Spinal cord (tissue), 10 donors: ENCODE measurements around the gene DCAF17. TPM values are rescaled to one million over a fixed set of nuclear protein-coding genes. Genes with fewer than 3 reads are reported as not detected.
"Not testable (repeated sequence)": the region's sequence is repeated elsewhere in the genome, so short reads cannot be mapped to it uniquely, and the experiment has no call there.

Experiments
- DNase-seq, 6 donors: peaks; one replicate each; pipeline versions ENCODE4 v3.0.0 to v3.0.0-alpha.2; 2013 to 2015; ENCODE audit warnings: low spot score in 6 of 6, low read depth in 4 of 6
- H3K27ac ChIP-seq: one replicate; pipeline ENCODE4 v1.5.1; 2013; ENCODE audit warnings: low read depth, low read length, control low read depth
- H3K27me3 ChIP-seq: one replicate; pipeline ENCODE4 v1.6.1; 2013; ENCODE audit warnings: low read length; ENCODE audit not compliant: control insufficient read depth, insufficient read depth
- H3K36me3 ChIP-seq: one replicate; pipeline ENCODE4 v1.6.1; 2013; ENCODE audit warnings: low read length; ENCODE audit not compliant: control insufficient read depth, insufficient read depth
- H3K4me1 ChIP-seq: one replicate; pipeline ENCODE4 v1.6.1; 2013; ENCODE audit warnings: low read length; ENCODE audit not compliant: control insufficient read depth, insufficient read depth
- H3K4me3 ChIP-seq: one replicate; pipeline ENCODE4 v1.5.1; 2013; ENCODE audit warnings: low read depth, low read length, control low read depth
- H3K9me3 ChIP-seq: one replicate; pipeline ENCODE4 v1.6.1; 2013; ENCODE audit warnings: low read length; ENCODE audit not compliant: control insufficient read depth, insufficient read depth
- WGBS: methylation state at CpG from one replicate; pipeline ENCODE4 v1.1.5; 2013; ENCODE audit warnings: missing lambda C conversion rate; ENCODE audit not compliant: insufficient coverage; 5-methylcytosine and 5-hydroxymethylcytosine counted together
- polyA plus RNA-seq, 2 donors: library from polyadenylated mRNA; unstranded; fragments of 120-200 nt; gene quantifications; one replicate each; pipeline ENCODE4 v1.2.1, GENCODE V29; 2013; ENCODE audit not compliant: insufficient read length in 2 of 2
- total RNA-seq, 2 donors: library from RNA; depleted of rRNA in 1 of 2; stranded (reverse); fragments of 120-200 nt in 1 of 2; fragments of >200 nt in 1 of 2; gene quantifications; one replicate each; pipeline versions ENCODE4 v1.2.3 to v1.2.4, GENCODE V29; 2013 to 2014
- donor health status: healthy.

DCAF17 gene
- total and polyA plus RNA-seq, 4 donors, result 19.7 to 55.6 (median 26.8) TPM

GRCh38 chr2:171420728-171421563, 13.1 kb upstream of the DCAF17 start:
- H3K4me3 ChIP-seq, result no peak overlapping the region
- H3K36me3 ChIP-seq, result no peaks in the 10 kb centered on the region
- peaks cover 5% of the 10 kb centered on the region for H3K9me3 ChIP-seq
- no peak overlapping the region for H3K27ac ChIP-seq
- H3K27me3 ChIP-seq, result no peaks in the 10 kb centered on the region
- no peak for DNase-seq
- WGBS, result no CpG with 5 or more reads among the region's 3 CpGs
- H3K4me1 ChIP-seq, result no peaks in the 10 kb centered on the region

DNA sequence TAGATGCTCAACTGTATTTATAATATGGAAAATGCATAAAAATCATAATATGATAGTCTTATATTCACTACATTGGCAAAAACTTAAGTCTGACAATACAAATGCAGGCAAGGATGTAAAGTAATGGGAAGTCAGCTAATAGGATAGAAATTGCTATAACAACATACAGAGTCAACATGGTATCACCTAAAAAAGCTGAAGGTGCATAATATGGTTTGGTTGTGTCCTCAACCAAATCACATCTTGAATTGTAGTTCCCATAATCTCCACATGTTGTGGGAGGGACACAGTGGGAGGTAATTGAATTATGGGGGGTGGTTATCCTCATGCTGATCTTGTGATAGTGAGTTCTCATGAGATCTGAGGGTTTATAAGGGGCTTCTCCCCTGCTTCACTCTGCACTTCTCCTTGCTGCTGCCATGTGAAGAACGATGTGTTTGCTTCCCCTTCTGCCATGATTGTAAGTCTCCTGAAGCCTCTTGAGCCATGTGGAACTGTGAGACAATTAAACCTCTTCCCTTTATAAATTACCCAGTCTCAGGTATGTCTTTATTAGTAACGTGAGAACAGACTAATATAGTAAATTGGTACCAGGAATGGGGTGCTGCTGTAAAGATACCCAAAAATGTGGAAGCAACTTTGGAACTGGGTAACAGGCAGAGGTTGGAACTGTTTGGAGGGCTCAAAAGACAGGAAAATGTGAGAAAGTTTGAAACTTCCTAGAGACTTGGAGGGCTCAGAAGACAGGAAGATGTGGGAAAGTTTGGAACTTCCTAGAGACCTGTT, 11.1 kb upstream of the DCAF17 start:
- not testable (repeated sequence) for H3K27me3 ChIP-seq, H3K36me3 ChIP-seq, DNase-seq, H3K9me3 ChIP-seq, H3K27ac ChIP-seq, H3K4me1 ChIP-seq, H3K4me3 ChIP-seq
- WGBS, result no CpG with 5 or more reads among the region's 2 CpGs

GRCh38 chr2:171430516-171431410, 3.3 kb upstream of the DCAF17 start:
- no peaks in the 10 kb centered on the region for H3K27me3 ChIP-seq
- H3K36me3 ChIP-seq, result peaks cover 7% of the 10 kb centered on the region
- 100% methylated on average over 4 of the region's 7 CpGs for WGBS
- peaks cover 7% of the 10 kb centered on the region for H3K4me1 ChIP-seq
- DNase-seq, result no peak
- no peak overlapping the region for H3K4me3 ChIP-seq
- peaks cover 2% of the 10 kb centered on the region for H3K9me3 ChIP-seq
- H3K27ac ChIP-seq, result no peak overlapping the region

GRCh38 chr2:171431677-171432167, 2.3 kb upstream of the DCAF17 start:
- DNase-seq, result no peak
- Histone ChIP-seq H3K4me1 (peaks cover 7% of the 10 kb centered on the region), H3K9me3 (peaks cover 4% of the 10 kb centered on the region), H3K36me3 (peaks cover 9% of the 10 kb centered on the region), H3K27me3 (no peaks in the 10 kb centered on the region), H3K27ac (no peak overlapping the region), H3K4me3 (no peak overlapping the region)
- 99% methylated on average over 8 of the region's 9 CpGs for WGBS

DNA sequence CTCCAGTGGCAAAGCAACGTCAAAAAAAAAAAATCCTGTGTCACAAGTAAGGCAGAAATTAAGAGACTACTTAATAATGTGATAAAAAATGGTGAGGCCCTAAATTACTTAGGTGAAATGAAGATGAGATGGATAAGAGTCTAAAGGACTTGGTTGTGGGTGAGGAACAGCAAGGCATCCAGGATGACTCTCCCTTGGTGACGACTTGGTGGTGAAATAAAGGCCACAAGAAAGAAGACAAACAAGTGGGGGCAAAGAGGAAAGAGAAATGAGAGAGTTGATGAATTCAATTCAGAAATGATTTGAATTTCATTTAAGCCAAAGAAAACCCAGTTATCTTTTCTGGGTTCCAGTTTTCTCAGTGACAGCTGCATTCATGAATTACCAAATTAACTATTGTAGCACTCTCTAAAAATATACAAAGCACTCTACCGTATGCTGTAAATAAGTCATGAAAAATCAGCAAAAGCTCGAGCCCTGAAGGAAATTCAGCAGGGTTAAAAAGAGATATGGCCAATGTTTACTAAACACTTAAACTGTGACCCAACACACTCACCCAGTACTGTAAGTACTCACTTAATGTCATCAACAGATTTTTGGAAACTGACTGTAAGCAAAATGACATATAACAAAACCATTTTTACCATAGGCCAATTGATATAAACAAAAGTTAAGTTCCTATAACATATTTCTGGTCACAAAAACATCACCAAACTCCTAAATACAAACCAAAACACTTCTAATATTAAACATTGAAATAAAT, 1.6 kb upstream of the DCAF17 start:
- Histone ChIP-seq H3K9me3 (peaks cover 4% of the 10 kb centered on the region), H3K27ac (no peak overlapping the region), H3K4me1 (peaks cover 7% of the 10 kb centered on the region), H3K36me3 (peaks cover 11% of the 10 kb centered on the region), H3K4me3 (no peak overlapping the region), H3K27me3 (no peaks in the 10 kb centered on the region)
- no peak for DNase-seq
- WGBS, result 100% methylated on average over 1 of the region's 4 CpGs

DNA sequence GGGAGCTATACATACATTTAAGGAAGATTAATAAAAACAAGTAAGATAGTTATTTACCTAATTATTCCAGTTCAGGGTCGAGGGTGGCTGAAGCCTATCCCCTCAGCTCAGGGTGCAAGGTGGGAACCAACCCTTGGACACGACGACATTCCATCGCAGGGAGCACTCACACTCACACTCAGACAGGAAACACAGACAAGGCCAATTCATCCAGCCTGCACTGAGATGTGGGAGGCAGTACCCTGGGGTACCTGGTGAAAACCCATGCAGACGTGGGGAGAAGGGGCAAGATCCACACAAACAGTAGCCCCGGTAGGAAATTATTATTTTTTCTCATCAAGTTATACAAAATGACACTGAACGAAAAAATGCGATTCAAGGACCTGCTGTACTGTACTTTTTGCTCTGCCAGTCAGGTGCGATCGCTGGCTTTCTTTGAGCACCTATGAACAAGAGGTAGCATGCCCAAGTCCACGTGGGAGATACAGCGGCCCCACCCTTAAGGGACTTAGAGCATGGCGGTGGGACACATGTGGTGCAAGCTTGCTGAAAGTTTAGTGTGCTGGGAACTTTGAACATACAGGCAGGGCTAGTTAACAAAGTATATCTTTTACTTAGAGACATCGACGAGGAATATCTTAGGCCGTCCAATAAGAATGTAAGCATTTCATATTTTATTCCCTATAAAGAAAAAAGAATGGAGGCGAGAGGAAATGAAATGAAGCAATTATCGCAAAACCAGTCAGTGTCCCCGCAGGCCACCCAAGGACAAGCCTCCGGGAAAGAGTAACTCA, 860 bp upstream of the DCAF17 start:
- Histone ChIP-seq H3K27ac (peak overlapping the region; percentile 97), H3K4me1 (peaks cover 7% of the 10 kb centered on the region), H3K36me3 (peaks cover 11% of the 10 kb centered on the region), H3K4me3 (peak overlapping the region; percentile 97), H3K9me3 (peaks cover 4% of the 10 kb centered on the region), H3K27me3 (no peaks in the 10 kb centered on the region)
- peak in 1 of 6 donors; percentile 43 for DNase-seq
- 59% methylated on average over 7 of the region's 20 CpGs for WGBS

GRCh38 chr2:171433763-171434012, 338 bp upstream of the DCAF17 start, which contains the start of gene METTL8:
TSS of gene METTL8 (minus strand) at chr2:171433990. CDS start at chr2:171392185, 41,805 bp downstream.
- DNase-seq, result no peak
- Histone ChIP-seq H3K27me3 (no peaks in the 10 kb centered on the region), H3K27ac (peak within 1 kb of the TSS; percentile 97), H3K4me3 (peak within 1 kb of the TSS; percentile 97), H3K36me3 (peaks cover 13% of the 10 kb centered on the region), H3K9me3 (peaks cover 4% of the 10 kb centered on the region), H3K4me1 (peaks cover 7% of the 10 kb centered on the region)
- 0% methylated on average over 12 of the region's 15 CpGs for WGBS

GRCh38 chr2:171436307-171436706, 2.3 kb downstream of the DCAF17 start:
- Histone ChIP-seq H3K36me3 (peaks cover 30% of the 10 kb centered on the region), H3K9me3 (peaks cover 2% of the 10 kb centered on the region), H3K27ac (no peak overlapping the region), H3K27me3 (no peaks in the 10 kb centered on the region), H3K4me1 (peaks cover 7% of the 10 kb centered on the region), H3K4me3 (no peak overlapping the region)
- DNase-seq, result no peak
- WGBS, result no CpG with 5 or more reads among the region's 1 CpG
